ENCODE results near the gene ZNF3.

DNA sequence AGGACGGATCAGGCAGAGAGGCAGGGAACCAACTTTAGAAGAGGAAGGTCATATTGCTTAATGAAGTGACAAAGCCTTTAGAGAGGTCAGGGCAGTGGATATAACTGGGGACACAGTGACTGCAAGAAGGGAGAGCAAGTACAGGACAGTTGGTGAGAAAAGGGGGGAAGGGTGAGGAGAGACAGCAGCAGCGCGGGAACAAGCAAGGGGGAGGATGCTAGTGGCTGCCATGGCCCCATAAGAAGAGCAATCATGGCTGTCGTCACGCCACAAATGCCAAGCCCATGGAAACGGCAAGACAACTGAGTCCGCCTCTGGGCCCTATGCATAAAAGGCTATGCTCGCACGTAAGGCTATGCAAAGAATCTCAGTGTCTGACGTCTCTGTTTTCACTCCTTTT is 9.1 kb downstream of the ZNF3 start:
- TF ChIP-seq REST (IDR thresholded peaks at IDR 0.05; ENCODE audit: insufficient read depth in 1 of 2, low read depth in 2 of 2, low read length in 2 of 2): no peak
- no peak for TF ChIP-seq TAF1 (IDR thresholded peaks at IDR 0.05; ENCODE audit: borderline replicate concordance, insufficient read depth, low read length)
- no peak for TF ChIP-seq POLR2AphosphoS5 (IDR thresholded peaks at IDR 0.05; ENCODE audit: low read depth, low read length)
- TF ChIP-seq FOXP2 (optimal IDR thresholded peaks at IDR 0.05; ENCODE audit: borderline replicate concordance, extremely low read depth, extremely low read length, insufficient read depth): no peak
- TF ChIP-seq SIN3A (IDR thresholded peaks at IDR 0.05; ENCODE audit: borderline replicate concordance, insufficient read depth, low read length): no peak
